Fibroblast of lung (primary cell): ENCODE results near the gene PPP1R1C.

Experiments
- EZH2 ChIP-seq: IDR thresholded peaks from 2 replicates; pipeline ENCODE4 v1.5.1; 2012; ENCODE audit warnings: low read length, control low read depth, mild to moderate bottlenecking; ENCODE audit errors: missing control alignments
- TF ChIP-seq, protein P1 (sequence below), 2 donors: IDR thresholded peaks in 1 of 2; conservative IDR thresholded peaks in 1 of 2; 1 replicate in 1 of 2; 2 replicates in 1 of 2; pipeline ENCODE4 v1.5.1; 2011 to 2012; ENCODE audit warnings: low read length in 2 of 2, control low read depth in 1 of 2, inconsistent platforms in 1 of 2, low read depth in 1 of 2, mild to moderate bottlenecking in 1 of 2

DNA sequence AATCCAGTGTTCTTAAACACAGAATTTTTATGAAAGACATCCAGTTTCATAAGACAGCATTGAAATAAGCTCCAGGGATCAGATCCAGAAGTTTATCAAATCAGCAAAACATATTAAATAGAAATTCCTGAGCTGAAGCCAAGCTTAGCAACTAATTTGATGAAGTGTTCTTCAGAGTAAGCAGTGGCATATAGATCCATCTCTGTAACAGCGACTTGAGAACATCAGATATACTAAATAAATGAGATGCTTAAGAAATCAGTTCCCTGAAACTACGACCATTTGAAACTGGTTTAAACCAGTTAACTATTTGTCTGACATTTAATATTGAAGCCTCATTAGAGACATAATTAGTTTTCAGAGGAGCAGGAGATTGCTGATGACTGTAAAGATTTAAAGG lies 34.1 kb downstream of the PPP1R1C start:
- no peak for TF ChIP-seq EZH2
- TF ChIP-seq, protein P1, sequence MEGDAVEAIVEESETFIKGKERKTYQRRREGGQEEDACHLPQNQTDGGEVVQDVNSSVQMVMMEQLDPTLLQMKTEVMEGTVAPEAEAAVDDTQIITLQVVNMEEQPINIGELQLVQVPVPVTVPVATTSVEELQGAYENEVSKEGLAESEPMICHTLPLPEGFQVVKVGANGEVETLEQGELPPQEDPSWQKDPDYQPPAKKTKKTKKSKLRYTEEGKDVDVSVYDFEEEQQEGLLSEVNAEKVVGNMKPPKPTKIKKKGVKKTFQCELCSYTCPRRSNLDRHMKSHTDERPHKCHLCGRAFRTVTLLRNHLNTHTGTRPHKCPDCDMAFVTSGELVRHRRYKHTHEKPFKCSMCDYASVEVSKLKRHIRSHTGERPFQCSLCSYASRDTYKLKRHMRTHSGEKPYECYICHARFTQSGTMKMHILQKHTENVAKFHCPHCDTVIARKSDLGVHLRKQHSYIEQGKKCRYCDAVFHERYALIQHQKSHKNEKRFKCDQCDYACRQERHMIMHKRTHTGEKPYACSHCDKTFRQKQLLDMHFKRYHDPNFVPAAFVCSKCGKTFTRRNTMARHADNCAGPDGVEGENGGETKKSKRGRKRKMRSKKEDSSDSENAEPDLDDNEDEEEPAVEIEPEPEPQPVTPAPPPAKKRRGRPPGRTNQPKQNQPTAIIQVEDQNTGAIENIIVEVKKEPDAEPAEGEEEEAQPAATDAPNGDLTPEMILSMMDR (conservative IDR thresholded peaks at IDR 0.05 in 1 of 2, IDR thresholded peaks at IDR 0.05 in 1 of 2; ENCODE audit: low read depth in 1 of 2, low read length in 2 of 2), result no peak
